IMR-90 (cell line): ENCODE measurements around the gene ADSS1. TPM values are rescaled to one million over a fixed set of nuclear protein-coding genes. Genes with fewer than 3 reads are reported as not detected.
A peak's percentile ranks its signal among the peaks of the same experiment; 100 is the strongest.

Experiments
- ATAC-seq: fragments of 200-7000 bp; cut with Tn5 transposase; 2 replicates; pipeline ENCODE4 v1.9.1; 2020; ENCODE audit warnings: low read depth, mild to moderate bottlenecking, moderate library complexity
- BruUV-seq: library from RNA; stranded (reverse); fragments of 400-500 nt; replicated peaks from 2 replicates; lab custom pipeline; 2021; lab: Mats Ljungman, UMichigan
- CTCF ChIA-PET: fragments of 300-600 bp; formaldehyde crosslinking; extraction: SDS; loops from one replicate; lab custom pipeline; 2021; ENCODE audit warnings: antibody characterized with exemption; lab: Yijun Ruan, JAX
- POLR2A ChIA-PET: fragments of 300-600 bp; sonication (Branson Sonifier 250); formaldehyde crosslinking; loops from one replicate; lab custom pipeline; 2022; ENCODE audit warnings: antibody characterized with exemption; ENCODE audit not compliant: unreplicated experiment; lab: Charles Lee
- DNase-seq: peaks from one replicate; pipeline ENCODE4 v3.0.0; 2013
- H2AFZ ChIP-seq: replicated peaks from 2 replicates; pipeline ENCODE3; 2013; ENCODE audit warnings: low read length, mild to moderate bottlenecking; ENCODE audit not compliant: poor library complexity
- H2AK5ac ChIP-seq: 2 replicates; pipeline ENCODE4 v1.6.1; 2013; ENCODE audit warnings: low read depth, low read length, inconsistent platforms
- H2AK9ac ChIP-seq: replicated peaks from 2 replicates; pipeline ENCODE3; 2013; ENCODE audit warnings: mild to moderate bottlenecking, low read depth, low read length, moderate library complexity; ENCODE audit not compliant: poor library complexity
- H2BK120ac ChIP-seq: 2 replicates; pipeline ENCODE4 v1.6.1; 2013; ENCODE audit warnings: low read depth, low read length, inconsistent platforms
- H2BK15ac ChIP-seq: 3 replicates; pipeline ENCODE4 v1.6.1; 2013; ENCODE audit warnings: low read depth, low read length, inconsistent platforms
- H2BK20ac ChIP-seq: 2 replicates; pipeline ENCODE4 v1.6.1; 2013; ENCODE audit warnings: low read depth, mild to moderate bottlenecking, inconsistent platforms, low read length, moderate library complexity
- H2BK5ac ChIP-seq: 2 replicates; pipeline ENCODE4 v1.6.1; 2013; ENCODE audit warnings: mild to moderate bottlenecking, low read depth, low read length, inconsistent platforms; ENCODE audit not compliant: poor library complexity, severe bottlenecking
- H3K14ac ChIP-seq: replicated peaks from 2 replicates; pipeline ENCODE4 v1.6.1; 2013; ENCODE audit warnings: low read depth, low read length, inconsistent platforms
- H3K18ac ChIP-seq: 2 replicates; pipeline ENCODE4 v1.6.1; 2013; ENCODE audit warnings: low read depth, low read length, control low read depth
- H3K23ac ChIP-seq: 2 replicates; pipeline ENCODE4 v1.6.1; 2013; ENCODE audit warnings: low read depth, low read length, inconsistent platforms
- H3K27ac ChIP-seq: 2 replicates; pipeline ENCODE4 v1.5.1; 2013; ENCODE audit warnings: mild to moderate bottlenecking, control low read depth, low read length; ENCODE audit not compliant: insufficient read depth
- H3K27me3 ChIP-seq: 2 replicates; pipeline ENCODE4 v1.6.1; 2013; ENCODE audit warnings: low read length; ENCODE audit not compliant: control insufficient read depth, insufficient read depth
- H3K36me3 ChIP-seq: 2 replicates; pipeline ENCODE4 v1.6.1; 2013; ENCODE audit warnings: low read length, mixed read lengths; ENCODE audit not compliant: control insufficient read depth, insufficient read depth
- H3K4ac ChIP-seq: 2 replicates; pipeline ENCODE4 v1.6.1; 2013; ENCODE audit warnings: low read depth, low read length, inconsistent platforms
- H3K4me1 ChIP-seq: 2 replicates; pipeline ENCODE4 v1.6.1; 2013; ENCODE audit warnings: low read length, mixed read lengths; ENCODE audit not compliant: control insufficient read depth, insufficient read depth
- H3K4me2 ChIP-seq: 2 replicates; pipeline ENCODE4 v1.6.1; 2013; ENCODE audit warnings: low read depth, mild to moderate bottlenecking, control low read depth, low read length, moderate library complexity
- H3K4me3 ChIP-seq: 2 replicates; pipeline ENCODE4 v1.5.1; 2013; ENCODE audit warnings: low read depth, mild to moderate bottlenecking, control low read depth, low read length, moderate library complexity; ENCODE audit not compliant: insufficient read depth
- H3K56ac ChIP-seq: 2 replicates; pipeline ENCODE4 v1.6.1; 2013; ENCODE audit warnings: low read length, inconsistent platforms; ENCODE audit not compliant: insufficient read depth; ENCODE audit errors: extremely low read depth
- H3K79me1 ChIP-seq, 2 experiments: 2 replicates each; pipeline ENCODE4 v1.6.1; 2013; ENCODE audit warnings: low read length in 2 of 2, inconsistent platforms in 1 of 2, low read depth in 1 of 2
- H3K9ac ChIP-seq: 2 replicates; pipeline ENCODE4 v1.6.1; 2013; ENCODE audit warnings: low read depth, low read length, control low read depth
- H3K9me1 ChIP-seq: 2 replicates; pipeline ENCODE4 v1.6.1; 2013; ENCODE audit warnings: low read length, inconsistent platforms; ENCODE audit not compliant: insufficient read depth
- H3K9me3 ChIP-seq: 2 replicates; pipeline ENCODE4 v1.6.1; 2013; ENCODE audit warnings: low read length; ENCODE audit not compliant: control insufficient read depth, insufficient read depth
- H4K20me1 ChIP-seq: 2 replicates; pipeline ENCODE4 v1.6.1; 2013; ENCODE audit warnings: low read length, inconsistent platforms; ENCODE audit not compliant: insufficient read depth
- H4K5ac ChIP-seq: 2 replicates; pipeline ENCODE4 v1.6.1; 2013; ENCODE audit warnings: mild to moderate bottlenecking, low read depth, low read length, control low read depth
- H4K8ac ChIP-seq, 2 experiments: 2 replicates each; pipeline ENCODE4 v1.6.1; 2013; ENCODE audit warnings: low read depth in 2 of 2, low read length in 2 of 2, control low read depth in 1 of 2, inconsistent platforms in 1 of 2
- H4K91ac ChIP-seq: 2 replicates; pipeline ENCODE4 v1.6.1; 2013; ENCODE audit warnings: low read depth, low read length, inconsistent platforms; ENCODE audit not compliant: insufficient read depth
- BHLHE40 ChIP-seq: fragments of 150-350 bp; IDR thresholded peaks from 2 replicates; pipeline ENCODE4 v1.6.1; 2016; ENCODE audit warnings: mild to moderate bottlenecking, low read depth, low read length
- CEBPB ChIP-seq: IDR thresholded peaks from 2 replicates; pipeline ENCODE4 v1.6.1; 2012; ENCODE audit warnings: low read depth, low read length, improper control_type of control experiment
- CHD1 ChIP-seq: IDR thresholded peaks from 2 replicates; pipeline ENCODE4 v1.6.1; 2012; ENCODE audit warnings: low read depth, low read length, improper control_type of control experiment
- MAFK ChIP-seq: IDR thresholded peaks from 2 replicates; pipeline ENCODE4 v1.6.1; 2012; ENCODE audit warnings: low read depth, low read length, improper control_type of control experiment
- WGBS, 2 experiments: methylation state at CpG; one replicate each; pipeline versions ENCODE4 v1.1.5 to v1.1.7; 2013; ENCODE audit warnings: missing lambda C conversion rate in 2 of 2; ENCODE audit not compliant: insufficient read length in 1 of 2; ENCODE audit errors: extremely low coverage in 2 of 2; 5-methylcytosine and 5-hydroxymethylcytosine counted together
- dilution Hi-C: fragments of 300-500 bp; cut with HindIII; formaldehyde crosslinking; loops from one replicate; pipeline ENCODE4 v1.14.3; 2018; ENCODE audit warnings: low sequenced_read_pairs; ENCODE audit not compliant: unreplicated experiment
- in situ Hi-C: fragments of 300-500 bp; cut with MboI; formaldehyde crosslinking; loops from 3 replicates; pipeline ENCODE4 v1.14.3; 2019; ENCODE audit warnings: low sequenced_read_pairs, inconsistent platforms, mixed read lengths
- intact Hi-C: fragments of 100-400 bp; cut with micrococcal nuclease; formaldehyde crosslinking; loops from 2 replicates; pipeline ENCODE4 v1.10.0; 2022
- microRNA-seq, 2 experiments: library from miRNA; stranded (forward) in 1 of 2; unstranded in 1 of 2; fragments of 10-50 nt in 1 of 2; fragments of <30 nt in 1 of 2; gene quantifications in 1 of 2; microRNA quantifications in 1 of 2; one replicate each; pipeline versions ENCODE3 to v1.1.0; 2013 to 2020; ENCODE audit not compliant: insufficient read depth in 1 of 2, insufficient read length in 1 of 2, unreplicated experiment in 1 of 2
- polyA plus RNA-seq, 3 experiments: library from polyadenylated mRNA; depleted of rRNA; stranded (reverse); fragments of >200 nt; gene quantifications; 2 replicates each; pipeline ENCODE4 v1.2.3, GENCODE V29; 2012; ENCODE audit warnings: low replicate concordance in 1 of 3
- small RNA-seq, 5 experiments: library from RNA; depleted of rRNA; stranded (forward); fragments of <200 nt; gene quantifications; one replicate each; pipeline ENCODE3, GENCODE V24; 2012
- total RNA-seq: library from RNA; depleted of rRNA; stranded (reverse); fragments of >200 nt; gene quantifications from 2 replicates; pipeline ENCODE4 v1.2.3, GENCODE V29; 2012; rRNA removed

Gene ADSS1
- total and polyA plus RNA-seq, 2 of the 4 experiments (the other 2 are of a cell fraction) = 1.8 to 5.2 TPM

GRCh38 chr14:104796687-104797081 lies 72.7 kb downstream of the ADSS1 start:
- no peak overlapping the region for H3K56ac ChIP-seq
- H2AK5ac ChIP-seq = no peak overlapping the region
- ATAC-seq = no peak
- no peak overlapping the region for H3K27ac ChIP-seq
- H2BK15ac ChIP-seq = no peak overlapping the region
- DNase-seq = no peak
- no peak overlapping the region for H3K4ac ChIP-seq
- TF ChIP-seq MAFK (no peak), BHLHE40 (no peak), CEBPB (no peak), CHD1 (no peak)
- H3K9me1 ChIP-seq = peaks cover 10% of the 10 kb centered on the region
- intact Hi-C loops = no loop called here
- H3K23ac ChIP-seq = no peak overlapping the region
- no peaks in the 10 kb centered on the region for H3K9me3 ChIP-seq
- dilution Hi-C loops = no loop called here
- in situ Hi-C loops = no loop called here
- no peak overlapping the region for H4K91ac ChIP-seq
- CTCF ChIA-PET = no interaction called here
- no peak overlapping the region; a peak in 1 of 4 replicates for H4K8ac ChIP-seq
- H3K18ac ChIP-seq = no peak overlapping the region
- peak overlapping the region; percentile 57 for H2AK9ac ChIP-seq
- peaks cover 0 to 34% of the 10 kb centered on the region in 2 experiments; a peak in 3 of 4 replicates for H3K79me1 ChIP-seq
- no peak overlapping the region for H3K9ac ChIP-seq
- H3K4me2 ChIP-seq = no peak overlapping the region
- peaks cover 32% of the 10 kb centered on the region for H3K4me1 ChIP-seq
- H2BK120ac ChIP-seq = no peak overlapping the region
- H3K36me3 ChIP-seq = peaks cover 9% of the 10 kb centered on the region; the same call in 1 of the 2 replicates
- BruUV-seq = no TSS peak
- H3K14ac ChIP-seq = no peak overlapping the region
- no CpG with 5 or more reads among the region's 6 CpGs for WGBS, 2 experiments
- no peak overlapping the region for H2BK5ac ChIP-seq
- H2BK20ac ChIP-seq = no peak overlapping the region
- H2AFZ ChIP-seq = no peak overlapping the region
- POLR2A ChIA-PET = no interaction called here
- no peak overlapping the region for H4K5ac ChIP-seq
- H3K4me3 ChIP-seq = no peak overlapping the region
- peaks cover 32% of the 10 kb centered on the region for H4K20me1 ChIP-seq
- H3K27me3 ChIP-seq = no peaks in the 10 kb centered on the region

Small RNAs within 50 kb of the gene (microRNA-seq; reads per million reads assigned to microRNA genes)
- gene MIR4710 = 0 reads per million in 2 experiments

Small RNAs within 50 kb of the gene (small RNA-seq; reads per million reads assigned to genes)
- gene MIR4710 = 0 to 0.98 (median 0) reads per million in 5 experiments

Other genes with a start within 250 kb of the ADSS1 start
- gene C14orf180, start 144.5 kb upstream of the ADSS1 start, total RNA-seq = not detected in 2 replicates
- gene C14orf180, start 144.5 kb upstream of the ADSS1 start, polyA plus RNA-seq (2012; rRNA removed) = not detected in 2 replicates
- gene TMEM179, start 119.5 kb upstream of the ADSS1 start, total RNA-seq = not detected in 2 replicates
- not detected in 2 replicates for gene TMEM179, start 119.5 kb upstream of the ADSS1 start, polyA plus RNA-seq (2012; rRNA removed)
- gene INF2, start 34.6 kb upstream of the ADSS1 start, total RNA-seq = 16.8 and 20.0 TPM in 2 replicates
- gene INF2, start 34.6 kb upstream of the ADSS1 start, polyA plus RNA-seq (2012; rRNA removed) = 62.1 and 76.2 TPM in 2 replicates
- gene SIVA1, start 28.9 kb downstream of the ADSS1 start, total RNA-seq = 132 and 166 TPM in 2 replicates
- 184 and 248 TPM in 2 replicates for gene SIVA1, start 28.9 kb downstream of the ADSS1 start, polyA plus RNA-seq (2012; rRNA removed)
- 182 and 193 TPM in 2 replicates for gene AKT1, start 71.5 kb downstream of the ADSS1 start, total RNA-seq
- gene AKT1, start 71.5 kb downstream of the ADSS1 start, polyA plus RNA-seq (2012; rRNA removed) = 221 and 242 TPM in 2 replicates
- gene ZBTB42, start 76.9 kb downstream of the ADSS1 start, total RNA-seq = 1.1 and 1.3 TPM in 2 replicates
- 2.3 and 3.6 TPM in 2 replicates for gene ZBTB42, start 76.9 kb downstream of the ADSS1 start, polyA plus RNA-seq (2012; rRNA removed)
- 3.6 and 4.2 TPM in 2 replicates for gene CEP170B, start 141.0 kb downstream of the ADSS1 start, total RNA-seq
- gene CEP170B, start 141.0 kb downstream of the ADSS1 start, polyA plus RNA-seq (2012; rRNA removed) = 13.1 and 17.5 TPM in 2 replicates
- gene PLD4, start 200.7 kb downstream of the ADSS1 start, total RNA-seq = not detected in 2 replicates
- gene PLD4, start 200.7 kb downstream of the ADSS1 start, polyA plus RNA-seq (2012; rRNA removed) = 0.05 and 0.07 TPM in 2 replicates